NCI-H82 treated with DMSO at 0.1 percent for 48 hours (cell line): Measurements from ENCODE around the gene NKX3-2.

Source experiments
- DNase-seq: peaks from one replicate; lab custom pipeline; 2025; ENCODE audit not compliant: unreplicated experiment; lab: John Stamatoyannopoulos, UW

Gene NKX3-2

GRCh38 chr4:13534344-13535063, 9.8 kb downstream of the NKX3-2 start:
- no peak for DNase-seq

- no peak for DNase-seq
Observed at GRCh38 chr4:13533670-13534343, 10.5 kb downstream of the NKX3-2 start.

- no peak for DNase-seq
Observed at GRCh38 chr4:13531625-13531998, 12.7 kb downstream of the NKX3-2 start.

GRCh38 chr4:13530823-13531624, 13.3 kb downstream of the NKX3-2 start:
- DNase-seq = no peak

- no peak for DNase-seq
Observed at GRCh38 chr4:13529128-13529919, 15.0 kb downstream of the NKX3-2 start.

- DNase-seq = no peak
Observed at GRCh38 chr4:13528821-13529127, 15.5 kb downstream of the NKX3-2 start.

GRCh38 chr4:13527981-13528820, 16.1 kb downstream of the NKX3-2 start:
- DNase-seq = no peak

GRCh38 chr4:13527192-13527980, 16.9 kb downstream of the NKX3-2 start:
- DNase-seq = no peak

GRCh38 chr4:13526658-13527057, 17.6 kb downstream of the NKX3-2 start:
- no peak for DNase-seq

GRCh38 chr4:13525606-13526281, 18.6 kb downstream of the NKX3-2 start:
- DNase-seq = no peak

GRCh38 chr4:13524504-13525243, 19.6 kb downstream of the NKX3-2 start:
- DNase-seq = no peak

- no peak for DNase-seq
Observed at GRCh38 chr4:13523591-13524503, 20.5 kb downstream of the NKX3-2 start.

GRCh38 chr4:13523105-13523477, 21.2 kb downstream of the NKX3-2 start:
- no peak for DNase-seq

GRCh38 chr4:13522282-13523104, 21.8 kb downstream of the NKX3-2 start:
- DNase-seq = no peak

- no peak for DNase-seq
Observed at GRCh38 chr4:13521047-13521446, 23.3 kb downstream of the NKX3-2 start.

- DNase-seq = no peak
Observed at GRCh38 chr4:13516315-13516860, 27.9 kb downstream of the NKX3-2 start.
